ENCODE results near the gene DEPDC5.

The DEPDC5 gene

DNA sequence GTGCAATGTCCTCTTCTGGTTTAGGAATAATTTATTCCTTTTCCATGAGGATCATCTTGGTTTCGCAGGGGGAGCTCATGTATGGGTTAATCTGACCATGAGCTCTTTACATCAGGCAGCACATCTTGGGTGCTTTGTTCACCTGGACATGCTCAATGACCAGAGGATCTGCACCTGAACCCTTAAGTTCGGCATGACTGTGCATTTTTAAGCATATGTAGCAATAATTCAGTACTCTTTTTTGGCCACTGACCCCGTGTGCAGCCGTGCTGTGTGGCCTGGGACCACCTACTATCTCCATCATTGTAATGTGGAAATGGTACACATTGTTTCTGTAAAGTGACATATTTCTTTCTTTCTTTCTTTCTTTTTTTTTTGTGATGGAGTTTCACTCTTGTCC lies 62.9 kb downstream of the DEPDC5 start:
- no peak for DNase-seq

DNA sequence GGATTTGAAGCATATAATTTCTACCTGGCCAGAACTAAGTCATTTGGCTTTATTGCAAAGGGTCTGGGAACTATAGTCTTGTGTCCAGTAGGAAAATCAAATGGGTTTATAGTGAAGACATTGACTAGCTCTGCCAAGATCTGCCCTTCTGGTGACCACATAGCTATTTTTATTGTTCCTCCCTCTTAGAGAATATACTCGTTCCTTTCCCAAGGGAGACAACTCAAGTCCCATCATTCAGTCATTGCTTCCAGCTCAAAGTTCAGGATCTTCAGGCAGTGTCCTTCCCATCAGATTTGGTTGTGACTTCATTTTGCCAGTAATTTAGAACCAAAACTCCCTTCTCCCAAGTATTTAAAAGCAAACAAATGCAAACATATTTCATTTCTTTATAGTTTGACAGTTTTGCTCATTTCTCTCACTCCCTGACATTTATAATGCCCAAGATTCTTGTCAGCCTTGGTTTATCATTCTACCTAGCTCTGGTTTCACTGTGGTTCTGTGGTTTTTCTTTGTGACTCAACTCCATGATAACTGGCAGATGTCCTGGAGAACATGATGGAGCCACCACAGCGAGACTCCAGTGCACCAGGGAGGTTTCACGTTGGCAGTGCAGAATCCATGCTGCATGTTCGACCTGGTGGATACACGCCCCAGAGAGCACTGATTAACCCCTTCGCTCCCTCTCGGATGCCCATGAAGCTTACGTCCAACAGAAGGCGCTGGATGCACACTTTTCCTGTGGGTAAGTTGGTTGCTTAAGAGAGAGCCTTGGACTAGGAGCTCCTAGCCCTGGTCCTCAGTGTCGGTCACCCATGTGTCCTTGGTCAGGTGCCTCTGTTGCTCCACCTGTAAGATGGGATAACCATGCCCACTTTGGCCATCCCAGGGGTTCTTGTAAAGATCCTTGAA lies 64.9 kb downstream of the DEPDC5 start:
- DNase-seq: peak; percentile 62

DNA sequence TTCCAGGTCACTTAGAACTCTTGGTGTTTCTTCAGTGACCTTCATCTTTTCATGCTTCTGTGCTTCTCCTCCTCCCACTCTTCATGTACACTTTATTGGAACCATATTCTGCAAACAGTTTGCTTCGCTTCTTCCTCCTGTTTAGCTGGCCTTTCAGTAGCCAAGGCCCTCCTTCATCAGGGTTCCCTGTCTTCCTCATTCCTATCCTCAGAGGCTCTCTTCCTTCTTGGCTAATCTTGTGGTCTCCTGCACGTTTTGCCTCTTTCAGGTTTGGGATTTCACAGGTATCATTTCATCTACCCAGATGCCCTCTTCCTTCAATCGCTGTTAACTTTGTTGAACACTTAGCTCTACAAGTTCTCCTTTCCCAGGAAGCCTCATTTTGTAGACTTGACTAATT lies 66.8 kb downstream of the DEPDC5 start:
- DNase-seq: no peak

DNA sequence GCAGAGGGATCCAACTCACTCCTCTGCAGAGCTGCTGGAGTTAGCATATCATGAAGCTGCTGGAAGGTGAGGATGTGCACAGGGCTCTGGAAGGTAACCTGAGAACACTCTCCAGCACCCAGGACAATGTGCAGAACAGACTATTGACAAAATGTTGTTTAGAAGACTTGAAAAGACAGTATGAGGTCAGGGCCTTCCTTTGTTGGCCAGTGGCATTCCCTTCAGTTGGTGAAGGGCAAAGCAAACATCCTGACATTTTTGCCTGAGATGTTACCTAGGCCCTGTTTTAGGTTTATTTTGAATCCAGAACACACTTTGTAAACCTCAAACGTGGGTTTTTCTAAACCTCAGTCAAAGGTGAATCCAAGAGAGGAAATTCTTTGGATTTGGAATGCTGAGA lies 67.8 kb downstream of the DEPDC5 start:
- no peak for DNase-seq

DNA sequence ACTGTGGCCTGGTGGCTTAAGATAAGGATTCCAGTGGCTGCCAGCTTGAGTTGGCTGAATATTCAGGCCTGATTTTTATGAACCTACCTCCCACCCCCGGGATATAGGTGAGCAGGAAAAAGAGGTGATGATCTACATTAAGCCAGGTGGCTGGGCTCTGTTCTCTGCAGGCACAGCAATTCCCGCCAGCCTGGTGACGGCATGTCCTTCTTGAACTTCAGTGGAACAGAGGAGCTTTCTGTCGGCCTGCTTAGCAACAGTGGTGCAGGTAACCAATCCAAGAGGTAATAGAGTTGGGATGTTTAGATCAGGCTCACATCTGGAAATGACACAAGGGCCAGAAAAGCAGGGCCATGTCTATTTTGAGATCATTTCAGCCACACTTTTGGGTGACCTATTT lies 68.7 kb downstream of the DEPDC5 start:
- DNase-seq: no peak

DNA sequence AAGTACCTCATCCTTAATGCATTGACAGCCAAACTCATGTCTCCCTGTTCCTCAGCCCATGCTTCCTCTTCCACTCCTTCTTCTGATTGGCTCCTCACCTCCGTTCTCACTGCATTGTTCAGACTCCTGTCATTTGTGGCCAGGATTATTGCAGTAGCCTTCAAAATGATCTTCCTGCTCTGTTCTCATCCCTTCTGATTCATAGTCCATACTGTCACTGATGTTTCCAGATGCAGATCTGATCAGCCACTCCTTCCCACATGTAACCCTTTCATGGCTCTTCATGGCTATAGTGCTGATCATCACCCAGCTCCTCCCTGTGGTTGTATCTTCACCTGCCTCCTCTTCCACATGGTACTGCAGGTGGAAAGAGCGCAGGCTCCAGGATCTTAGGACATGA lies 71.7 kb downstream of the DEPDC5 start:
- peak; percentile 23 for DNase-seq

DNA sequence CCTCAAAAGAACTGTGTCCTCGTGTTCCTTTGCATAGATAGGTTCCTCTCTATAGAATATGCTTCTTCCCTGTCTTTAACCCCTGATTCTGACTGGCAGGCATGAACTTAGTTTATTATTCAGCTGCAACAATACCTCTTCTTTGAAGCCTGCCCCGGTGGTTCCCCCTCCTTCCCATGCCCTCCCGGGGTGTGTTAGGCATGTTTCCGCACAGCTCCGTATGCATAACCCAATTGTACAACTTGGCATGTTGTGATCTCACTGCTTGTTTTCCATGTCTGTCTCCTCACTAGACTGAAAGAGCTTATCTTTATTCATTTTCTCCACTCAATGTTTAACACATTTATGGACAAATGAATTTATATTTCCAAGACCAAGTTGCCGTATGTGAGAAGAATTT lies 72.6 kb downstream of the DEPDC5 start:
- DNase-seq: no peak

DNA sequence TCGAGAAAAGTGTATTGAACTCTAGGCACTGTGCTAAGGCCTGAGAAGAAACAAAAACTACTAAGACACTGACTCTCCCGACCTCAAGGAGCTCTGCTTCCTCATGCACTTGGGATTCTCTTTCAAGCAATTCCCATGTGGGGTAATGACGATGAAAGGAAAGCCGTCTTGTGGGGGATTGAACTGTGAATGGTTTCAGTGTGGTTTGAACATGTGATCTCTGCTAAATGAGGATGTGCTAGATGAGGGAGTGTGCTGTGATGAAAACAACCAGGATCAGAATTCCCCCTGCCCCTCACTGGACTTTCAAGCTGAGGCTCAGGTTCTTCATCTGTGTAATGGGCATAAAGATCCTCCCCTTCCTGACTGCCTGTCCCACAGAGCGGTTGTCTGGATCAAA lies 74.9 kb downstream of the DEPDC5 start:
- peak; percentile 72 for DNase-seq

DNA sequence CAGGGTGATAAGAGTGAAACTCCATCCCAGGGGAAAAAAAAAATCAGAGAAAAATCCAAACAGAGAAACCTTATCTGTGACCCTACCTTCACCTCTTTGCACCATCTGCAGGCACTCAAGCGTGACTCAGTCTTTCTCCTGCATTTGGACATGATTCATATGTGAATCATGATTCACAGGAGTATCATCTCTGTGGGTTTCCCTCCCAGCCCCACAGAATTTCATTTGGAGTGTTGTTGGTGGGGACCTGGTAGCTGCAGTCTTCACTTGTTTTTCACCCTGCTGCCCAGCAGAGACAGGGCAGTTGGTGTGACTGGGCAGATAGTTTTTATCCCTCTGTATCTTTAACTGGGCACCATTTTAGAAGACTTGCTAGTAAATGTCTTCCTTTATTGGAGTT lies 75.7 kb downstream of the DEPDC5 start:
- peak; percentile 96 for DNase-seq

DNA sequence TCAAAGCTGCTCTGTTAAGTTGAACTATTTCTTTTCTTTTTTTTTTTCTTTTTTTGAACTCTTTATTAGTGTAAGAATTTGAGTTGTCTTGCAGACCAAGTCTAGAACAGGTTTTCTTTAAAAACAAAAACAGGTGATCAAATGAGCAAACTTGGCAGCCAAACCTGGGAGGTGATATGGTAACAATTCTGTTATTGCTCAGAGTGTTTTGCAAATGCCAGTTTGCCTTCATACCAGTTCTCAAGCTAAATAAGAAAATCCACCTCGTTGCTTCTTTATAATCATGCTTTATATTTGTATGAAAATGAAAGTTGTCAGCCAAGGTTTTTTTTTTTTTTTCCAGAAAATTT lies 76.9 kb downstream of the DEPDC5 start:
- DNase-seq: no peak

DNA sequence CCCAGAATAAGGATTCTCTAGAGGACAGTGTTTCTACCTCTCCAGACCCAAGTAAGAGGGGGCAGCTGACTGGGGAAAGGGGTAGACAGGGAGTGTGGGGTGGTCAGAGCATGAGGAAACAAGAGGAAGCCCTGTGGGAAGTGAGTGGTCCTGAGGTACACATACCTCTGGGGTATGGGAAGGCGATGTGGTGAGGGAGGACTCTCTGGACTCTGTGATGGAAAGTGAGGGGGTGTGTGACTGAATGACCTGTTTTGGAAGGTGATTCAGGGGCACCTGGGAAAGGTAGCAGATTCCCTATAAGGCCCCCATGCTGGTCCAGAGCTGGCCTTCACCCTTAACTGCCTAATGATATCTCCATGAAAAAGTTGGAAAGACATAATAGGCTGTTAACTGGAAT lies 80.1 kb downstream of the DEPDC5 start:
- DNase-seq: no peak

DNA sequence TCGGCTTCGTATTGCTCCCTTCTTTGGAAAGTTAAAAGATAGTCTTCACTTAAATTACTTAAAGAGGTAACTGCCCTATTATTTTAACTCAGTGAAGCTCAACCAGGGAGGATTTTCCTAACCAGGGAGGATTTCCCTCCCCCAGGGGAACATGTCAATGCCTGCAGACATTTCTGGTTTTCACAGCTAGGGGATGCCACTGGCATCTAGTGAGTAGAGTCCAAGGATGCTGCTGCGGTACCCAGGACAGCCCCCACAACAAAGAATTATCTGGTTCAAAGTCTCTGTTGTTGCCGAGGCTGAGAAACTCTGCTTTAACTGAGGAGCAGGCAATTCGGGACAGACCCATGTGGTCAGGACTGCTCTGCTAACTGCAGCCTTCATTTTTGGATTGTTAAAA lies 82.2 kb downstream of the DEPDC5 start:
- no peak for DNase-seq

DNA sequence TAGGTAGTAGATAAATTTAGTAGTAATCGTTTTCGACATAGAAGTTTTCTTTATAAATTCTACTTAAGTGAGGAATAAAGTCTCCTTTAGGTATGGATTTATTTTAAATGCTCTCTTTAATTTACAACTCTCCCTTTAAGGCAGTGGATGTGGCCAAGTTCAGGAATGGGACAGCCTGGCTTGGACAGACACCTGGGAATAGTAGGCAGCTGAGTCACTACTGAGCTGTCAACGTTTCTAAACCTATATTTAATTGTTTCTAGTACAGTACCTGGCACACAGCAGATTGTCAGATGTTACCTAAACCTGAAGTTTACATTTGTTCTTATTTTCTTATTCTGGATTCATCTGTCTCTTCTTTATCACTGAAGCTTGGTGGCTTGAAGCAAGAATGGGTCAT lies 85.1 kb downstream of the DEPDC5 start:
- no peak for DNase-seq

DNA sequence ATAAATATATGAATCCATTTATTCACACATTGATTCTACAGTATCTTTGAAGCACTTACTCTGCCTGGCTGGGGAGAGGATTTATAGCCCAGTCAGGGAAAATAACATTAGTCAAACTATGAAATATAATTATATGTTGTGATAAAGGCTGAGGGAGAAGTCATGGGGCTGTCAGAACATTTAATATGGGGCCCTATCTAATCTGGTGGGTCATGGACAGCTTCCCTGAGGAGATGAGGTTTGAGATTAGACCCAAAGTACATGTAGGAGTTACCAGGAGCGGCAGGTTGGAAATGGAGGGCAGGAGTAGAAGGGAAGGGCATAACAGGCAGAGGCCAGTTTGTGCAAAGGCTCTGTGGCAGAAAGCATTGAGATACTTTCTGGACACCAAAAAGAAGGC lies 86.2 kb downstream of the DEPDC5 start:
- no peak for DNase-seq

DNA sequence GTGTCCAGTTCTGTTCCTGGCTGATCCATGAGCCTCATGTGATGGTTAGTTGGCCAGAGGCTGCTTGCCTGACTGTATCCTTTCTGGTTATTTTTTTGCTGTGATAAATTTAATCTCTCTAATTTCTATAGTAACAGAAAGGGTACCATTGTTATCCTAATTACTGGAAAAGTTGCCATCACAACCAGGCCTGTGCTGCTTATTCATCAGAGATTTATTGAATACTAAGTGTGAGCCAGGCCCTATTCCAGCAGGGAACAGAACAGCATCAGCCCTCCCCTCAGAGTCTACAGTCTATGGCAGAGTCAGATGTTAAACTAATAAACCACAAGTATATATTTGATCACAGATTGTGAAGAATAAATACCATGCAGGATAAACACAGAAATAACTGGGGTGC lies 86.8 kb downstream of the DEPDC5 start:
- DNase-seq: no peak

DNA sequence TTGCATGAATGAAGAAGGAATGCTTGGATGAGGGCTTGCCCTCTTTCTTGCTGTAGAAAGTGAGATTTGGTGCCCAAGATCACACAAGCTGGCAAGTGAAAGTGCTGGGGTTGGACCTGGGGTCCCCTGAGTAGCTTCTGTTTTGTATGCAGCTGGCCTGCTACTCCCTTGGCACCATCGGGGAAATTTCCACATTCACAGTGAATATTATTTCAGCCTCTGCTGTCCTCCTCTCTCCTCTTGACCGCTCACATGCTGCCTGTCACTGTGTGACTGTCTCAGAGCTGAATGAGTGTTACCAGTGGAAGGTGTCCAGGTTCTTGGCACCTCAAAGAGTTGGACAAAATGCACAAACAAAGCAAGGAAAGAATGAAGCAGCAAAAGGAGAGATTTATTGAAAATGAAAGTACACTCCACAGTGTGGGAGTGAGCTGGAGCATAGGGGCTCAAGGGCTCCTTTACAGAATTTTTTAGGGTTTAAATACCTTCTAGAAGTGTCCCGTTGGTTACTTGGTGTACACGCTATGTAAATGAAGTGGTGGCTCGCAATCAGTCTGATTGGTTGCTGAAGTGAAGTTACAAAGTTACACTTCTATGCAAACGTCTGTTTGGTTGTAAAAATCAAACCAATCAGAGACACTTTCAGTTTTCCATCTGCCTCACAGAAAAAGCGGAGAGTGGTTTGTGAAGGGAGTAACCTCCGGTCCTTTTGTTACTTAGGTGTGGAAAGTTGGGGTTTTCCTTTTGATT lies 87.4 kb downstream of the DEPDC5 start:
- no peak for DNase-seq

DNA sequence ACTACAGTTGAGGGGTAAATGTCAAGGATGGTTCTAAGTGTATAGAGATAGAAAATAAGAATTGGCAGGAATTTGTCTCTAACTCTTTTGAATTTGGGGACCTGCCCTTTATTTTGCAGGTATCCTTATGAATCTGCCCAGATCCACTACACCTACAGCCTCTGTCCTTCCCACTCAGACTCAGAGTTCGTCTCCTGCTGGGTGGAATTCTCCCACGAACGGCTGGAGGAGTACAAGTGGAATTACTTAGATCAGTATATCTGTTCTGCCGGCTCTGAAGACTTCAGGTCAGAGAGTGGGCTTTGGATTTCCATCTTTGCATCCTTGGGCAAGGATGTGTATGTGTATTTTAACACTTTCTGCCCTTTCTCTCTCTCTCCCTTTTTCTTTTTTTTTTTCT lies 89.7 kb downstream of the DEPDC5 start:
- DNase-seq: no peak

DNA sequence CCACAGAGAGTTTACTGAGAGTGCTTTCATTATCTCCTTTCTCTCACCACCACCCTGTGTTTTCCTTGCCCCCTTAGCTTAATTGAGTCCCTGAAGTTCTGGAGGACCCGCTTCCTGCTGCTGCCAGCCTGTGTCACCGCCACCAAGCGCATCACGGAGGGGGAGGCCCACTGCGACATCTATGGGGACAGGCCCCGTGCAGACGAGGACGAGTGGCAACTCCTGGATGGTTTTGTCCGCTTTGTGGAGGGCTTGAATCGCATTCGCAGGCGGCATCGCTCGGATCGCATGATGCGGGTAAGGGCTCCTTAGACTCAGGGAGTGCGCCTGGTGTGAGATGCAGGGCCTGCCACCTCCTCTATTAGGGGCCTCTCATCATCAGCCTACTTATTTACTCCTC lies 91.1 kb downstream of the DEPDC5 start:
- DNase-seq: no peak

DNA sequence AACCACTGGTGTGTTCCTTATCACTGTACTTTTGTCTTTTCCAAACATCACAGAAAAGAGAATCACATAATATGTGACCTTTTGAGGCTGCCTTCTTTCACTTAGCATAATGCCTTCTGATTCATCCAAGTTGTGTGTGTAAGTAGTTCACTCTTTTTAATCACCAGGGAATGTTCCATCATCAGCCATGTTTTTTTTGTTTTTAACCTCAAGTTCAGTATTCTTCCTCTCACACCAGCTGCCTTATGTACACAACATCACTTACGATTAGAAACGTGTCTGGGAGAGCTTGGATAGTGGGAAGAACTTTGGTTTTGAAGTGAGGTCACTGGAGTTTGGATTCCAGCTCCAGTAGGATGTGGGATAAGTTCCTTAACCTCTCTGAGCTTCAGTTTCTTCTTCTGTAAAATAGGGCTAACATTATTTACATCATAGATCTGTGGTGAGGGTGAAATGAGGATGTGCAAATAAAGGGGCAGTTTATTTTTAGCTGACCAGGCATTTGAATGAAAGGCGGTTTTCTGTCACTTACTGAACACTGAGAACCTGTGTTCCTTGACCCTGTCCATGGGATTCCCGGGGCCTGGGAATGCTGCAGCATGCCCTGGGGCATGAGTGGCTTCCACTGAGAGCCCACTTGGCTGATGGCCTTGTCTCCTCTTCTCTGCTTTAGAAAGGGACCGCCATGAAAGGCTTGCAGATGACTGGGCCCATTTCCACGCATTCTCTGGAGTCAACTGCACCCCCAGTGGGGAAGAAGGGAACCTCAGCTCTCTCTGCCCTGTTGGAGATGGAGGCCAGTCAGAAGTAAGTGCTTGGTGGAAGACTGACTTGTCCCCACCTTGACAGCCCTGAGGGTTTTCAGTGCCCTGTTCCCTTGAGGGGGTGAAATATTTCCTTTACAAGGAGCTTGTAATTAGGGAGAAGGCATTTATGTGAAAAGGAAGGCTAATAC lies 92.6 kb downstream of the DEPDC5 start:
- DNase-seq: peak; percentile 8

DNA sequence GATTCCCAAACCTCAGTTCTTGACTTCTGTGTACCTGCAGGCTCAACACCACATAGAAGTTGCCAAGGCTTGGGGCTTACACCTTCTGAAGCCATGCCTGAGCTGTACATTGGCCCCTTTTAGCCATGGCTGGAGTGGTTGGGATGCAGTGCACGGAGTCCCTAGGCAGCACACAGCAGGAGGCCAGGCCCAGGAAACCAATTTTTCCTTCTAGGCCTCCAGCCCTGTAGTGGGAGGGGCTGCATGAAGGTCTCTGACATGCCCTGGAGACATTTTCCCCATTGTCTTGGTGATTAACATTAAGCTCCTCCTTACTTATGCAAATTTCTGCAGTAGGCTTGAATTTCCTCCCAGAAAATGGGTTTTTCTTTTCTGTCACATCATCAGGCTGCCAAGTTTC lies 94.6 kb downstream of the DEPDC5 start:
- DNase-seq: no peak

DNA sequence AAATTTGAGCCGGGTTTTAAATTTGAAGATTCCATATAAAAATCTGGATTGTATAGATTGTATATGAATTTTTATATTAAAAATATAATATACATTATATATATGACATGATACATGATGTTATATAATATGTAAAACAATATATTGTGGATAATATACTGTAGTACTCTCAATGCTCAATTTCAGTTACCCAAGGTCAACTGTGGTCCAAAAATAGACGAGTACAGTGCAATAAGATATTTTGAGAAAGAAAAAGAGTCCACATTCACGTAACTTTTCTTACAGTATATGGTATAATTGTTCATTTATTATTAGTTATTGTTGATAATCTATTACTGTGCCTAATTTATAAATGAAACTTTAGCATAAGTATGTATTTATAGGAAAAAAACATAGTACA lies 96.3 kb downstream of the DEPDC5 start:
- no peak for DNase-seq

DNA sequence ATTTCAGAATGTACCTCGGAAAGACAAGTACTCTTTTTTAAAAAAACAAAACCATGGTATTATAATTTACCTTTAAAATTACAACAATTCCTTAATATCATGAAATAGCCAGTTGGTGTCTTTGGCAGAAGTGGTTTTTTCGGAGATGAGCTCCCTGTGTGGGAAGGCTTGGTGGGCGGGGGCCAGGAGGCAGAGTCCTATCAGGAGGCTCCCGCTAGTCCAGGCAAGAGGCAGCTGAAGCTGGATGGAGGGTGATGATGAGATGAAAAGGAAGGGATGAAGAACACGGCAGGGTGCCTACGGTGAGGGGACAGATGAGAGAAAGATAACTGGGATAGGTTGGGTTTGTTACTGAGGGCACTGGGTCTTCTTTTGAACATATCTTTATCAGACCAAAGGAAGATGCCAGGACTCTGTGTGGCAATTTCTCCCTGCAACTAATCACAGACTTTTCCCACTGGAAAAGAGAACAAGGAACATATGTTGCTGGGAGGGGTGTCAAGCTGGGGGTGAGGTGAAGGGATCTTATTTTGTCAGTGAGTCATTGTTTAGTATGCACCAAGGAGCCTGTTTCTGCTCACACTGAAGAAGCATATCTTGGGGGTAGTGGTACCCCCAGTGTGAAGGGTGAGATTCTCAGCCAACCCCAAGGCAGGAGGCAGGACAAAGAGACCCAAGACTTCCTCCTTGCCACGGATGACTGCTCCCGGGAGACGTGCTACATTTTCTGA lies 99.0 kb downstream of the DEPDC5 start:
- peak; percentile 18 for DNase-seq
